GM21423 (cell line): ENCODE data around the gene PDZD2.

ENCODE experiments used
- ATAC-seq: cut with Tn5 transposase; IDR thresholded peaks from one replicate; pipeline ENCODE4 v1.9.1; 2021; ENCODE audit warnings: mild to moderate bottlenecking, moderate library complexity; ENCODE audit not compliant: unreplicated experiment

The PDZD2 gene

GRCh38 chr5:31809050-31809870 is 170.3 kb downstream of the PDZD2 start:
- no peak for ATAC-seq

- ATAC-seq, result no peak
These were observed 172.3 kb downstream of the PDZD2 start for GRCh38 chr5:31811210-31811609.

DNA sequence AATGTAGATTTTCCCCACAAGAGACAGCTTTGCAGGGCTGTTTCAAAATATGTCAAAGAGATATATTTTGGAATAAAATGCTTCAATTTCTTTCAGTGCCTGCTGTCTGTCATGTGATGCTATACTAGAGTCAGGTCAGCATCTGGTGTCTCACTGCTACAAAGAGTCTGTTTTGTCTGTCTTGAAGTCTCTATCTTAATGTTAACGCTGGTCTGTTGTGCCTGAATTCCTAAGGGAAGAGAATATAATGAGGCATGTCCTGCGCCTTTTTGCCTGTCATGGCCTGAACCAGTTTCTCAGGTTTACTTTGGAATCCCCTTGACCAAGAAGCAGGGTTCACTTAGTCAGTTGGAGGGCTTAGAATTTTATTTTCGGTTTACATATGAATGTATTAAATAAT is 176.4 kb downstream of the PDZD2 start:
- no peak for ATAC-seq

GRCh38 chr5:31819926-31820516 is 181.1 kb downstream of the PDZD2 start:
- ATAC-seq, result no peak

DNA sequence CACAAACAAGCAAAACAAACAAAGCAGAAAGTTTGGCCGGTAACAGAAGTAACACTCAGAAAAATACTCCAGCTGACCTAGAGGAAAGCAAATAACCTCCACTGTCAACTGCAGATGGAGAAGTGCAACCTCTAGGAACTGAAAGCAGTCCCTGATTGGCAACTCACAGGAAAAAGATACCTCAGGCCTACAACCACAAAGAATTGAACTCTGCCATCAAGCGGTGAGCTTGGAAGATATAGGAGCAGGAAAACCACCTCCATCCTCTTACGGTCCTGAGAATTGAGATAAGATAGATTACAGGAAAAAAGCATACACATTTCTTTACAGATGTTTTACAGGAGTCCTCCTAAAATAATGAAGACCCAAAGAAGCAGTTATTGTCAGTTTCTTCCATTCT is 184.5 kb downstream of the PDZD2 start:
- no peak for ATAC-seq

GRCh38 chr5:31824869-31825517 is 186.1 kb downstream of the PDZD2 start:
- no peak for ATAC-seq

DNA sequence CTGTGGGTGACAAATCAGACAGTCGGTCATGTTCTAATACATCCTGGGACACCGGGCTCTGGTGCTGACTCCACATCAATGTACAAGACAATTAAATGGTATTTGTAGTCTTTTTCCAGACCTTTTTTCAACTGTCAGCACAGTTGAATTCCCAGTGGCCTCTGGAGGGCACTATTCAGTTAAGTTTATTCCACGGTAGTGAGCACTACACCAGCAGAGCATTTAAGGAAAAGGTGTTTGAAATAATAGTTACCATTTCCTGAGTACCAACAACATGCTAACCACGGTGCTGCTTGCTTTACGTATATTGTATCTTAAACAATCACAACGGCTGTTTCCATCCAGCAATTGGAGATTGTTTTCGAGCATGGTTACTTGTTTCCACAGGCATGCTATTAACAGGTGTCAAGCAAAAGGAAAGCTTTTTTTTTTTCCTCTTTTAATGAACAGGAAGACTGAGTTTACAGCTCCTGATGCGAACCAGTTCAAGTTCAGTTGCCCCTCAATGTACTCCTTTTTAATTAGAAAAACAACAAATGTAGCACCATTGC is 186.7 kb downstream of the PDZD2 start:
- no peak for ATAC-seq

GRCh38 chr5:31827867-31828266 is 188.9 kb downstream of the PDZD2 start:
- no peak for ATAC-seq

DNA sequence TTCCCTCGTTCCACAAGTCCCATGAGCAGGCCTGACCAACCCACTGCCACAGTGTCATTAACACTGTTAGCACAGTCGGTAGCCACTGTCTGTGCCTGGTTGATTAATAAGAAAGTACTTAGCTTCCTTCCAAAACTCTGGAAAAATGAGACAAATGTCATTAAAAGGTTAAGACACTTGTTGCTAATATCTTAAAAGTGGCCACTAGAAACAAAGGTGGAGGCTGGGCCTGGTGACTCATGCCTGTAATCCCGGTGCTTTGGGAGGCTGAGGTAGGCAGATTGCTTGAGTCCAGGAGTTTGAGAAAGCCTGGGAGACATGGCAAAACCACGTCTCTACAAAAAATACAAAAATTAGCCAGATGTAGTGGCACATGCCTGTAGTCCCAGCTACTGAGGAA is 194.0 kb downstream of the PDZD2 start:
- ATAC-seq, result no peak

DNA sequence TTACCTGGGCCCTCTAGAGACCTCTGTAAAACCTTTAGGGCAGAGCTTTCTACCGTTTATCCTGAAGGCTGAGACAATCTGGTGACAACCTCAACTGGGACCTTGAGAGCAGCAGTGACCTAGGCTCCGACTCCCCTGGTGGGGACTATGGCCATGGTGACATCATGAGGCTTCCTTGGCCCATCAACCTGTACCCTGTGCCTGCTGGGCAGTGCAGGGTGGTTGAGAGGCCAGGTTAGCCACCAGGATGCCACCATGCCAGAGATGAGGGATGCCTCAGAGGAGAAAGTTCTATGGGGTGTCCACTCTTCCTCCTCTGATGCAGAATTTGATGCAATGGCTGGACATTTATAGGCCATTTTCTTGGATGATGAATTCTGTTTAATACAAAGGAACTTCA is 194.8 kb downstream of the PDZD2 start:
- ATAC-seq, result no peak

- ATAC-seq, result no peak
These were observed 205.9 kb downstream of the PDZD2 start for GRCh38 chr5:31844622-31845345.

GRCh38 chr5:31845361-31845760 is 206.4 kb downstream of the PDZD2 start:
- no peak for ATAC-seq

- no peak for ATAC-seq
These were observed 208.0 kb downstream of the PDZD2 start for GRCh38 chr5:31846934-31847333.

- ATAC-seq, result no peak
These were observed 208.4 kb downstream of the PDZD2 start for GRCh38 chr5:31847354-31847753.

DNA sequence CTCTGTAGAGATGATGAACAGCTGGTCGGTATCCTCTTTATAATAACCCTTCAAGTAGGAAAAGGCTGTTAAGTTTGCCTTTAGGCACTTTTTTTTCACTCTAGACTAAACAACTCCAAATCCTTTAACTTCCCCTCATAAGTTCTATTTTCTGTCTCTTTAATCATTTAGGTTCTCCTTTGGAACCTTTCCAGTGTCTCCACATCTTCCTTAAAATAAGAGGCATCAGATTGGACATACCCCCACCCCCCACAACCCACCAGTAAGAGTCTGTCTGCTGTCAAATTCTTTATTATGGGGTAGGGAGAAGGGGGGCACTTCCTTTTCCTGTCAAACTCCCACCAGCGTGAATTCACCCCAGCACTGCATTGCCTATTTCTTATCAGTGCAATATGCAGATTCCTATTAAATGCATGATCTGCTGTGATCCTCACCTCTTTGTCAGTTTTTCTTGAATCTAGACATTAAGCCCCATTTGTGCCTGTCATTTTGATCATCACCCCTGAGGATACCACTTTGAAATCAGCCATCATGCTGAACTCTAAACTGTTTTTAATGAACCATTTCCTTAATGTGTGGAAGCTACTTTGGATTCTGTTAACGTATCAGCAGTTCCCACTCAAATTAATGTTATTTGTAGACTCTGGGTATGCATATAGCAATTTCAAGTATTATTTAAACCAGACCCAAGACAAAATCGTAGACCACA is 212.2 kb downstream of the PDZD2 start:
- no peak for ATAC-seq

GRCh38 chr5:31853398-31854135 is 214.6 kb downstream of the PDZD2 start:
- no peak for ATAC-seq

DNA sequence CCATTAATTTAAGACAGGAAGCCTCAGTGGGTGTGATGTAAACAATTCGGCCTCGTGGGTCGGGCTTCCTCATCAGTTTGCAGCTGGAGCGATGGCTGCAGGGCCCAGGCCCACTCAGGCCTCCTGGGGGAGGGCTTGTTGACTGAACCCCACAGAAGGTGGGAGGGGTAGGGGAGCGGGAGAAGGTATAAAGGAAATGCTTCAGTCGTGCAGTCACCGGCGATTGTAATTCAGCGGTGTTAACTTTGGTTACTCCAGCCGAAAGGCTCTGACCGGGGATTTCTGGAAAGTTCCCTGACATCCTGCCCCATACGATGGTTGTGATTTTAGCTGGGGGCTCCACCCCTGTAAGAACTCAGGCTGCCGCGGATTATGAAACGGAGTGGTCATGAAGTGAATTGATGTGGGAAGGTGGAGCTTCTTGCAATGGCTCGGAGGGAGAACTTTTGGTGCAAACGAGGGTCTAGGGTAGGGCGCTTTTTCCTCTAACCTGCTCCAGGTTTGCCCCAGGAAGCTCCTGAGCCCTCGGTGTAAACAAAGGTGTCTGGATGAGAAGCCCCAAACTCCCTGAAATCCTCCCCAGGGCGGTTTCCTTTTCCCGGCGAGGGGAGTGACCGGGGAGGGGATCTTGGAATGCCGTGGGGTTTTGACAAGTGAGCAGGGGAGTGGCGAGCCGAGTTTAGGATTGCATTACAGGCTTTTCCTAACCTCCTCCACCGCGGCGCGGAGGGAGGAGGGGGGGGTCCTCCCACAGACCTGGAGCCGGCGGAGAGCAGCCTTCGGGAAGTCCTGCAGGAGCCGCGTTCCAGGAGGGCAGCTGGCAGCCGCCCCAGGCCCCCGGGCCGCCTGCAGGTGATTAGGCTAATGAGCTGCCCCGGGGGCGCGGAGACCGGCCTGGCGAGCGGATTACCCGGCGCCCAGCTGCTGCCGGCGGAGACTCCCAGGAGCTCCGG is 215.5 kb downstream of the PDZD2 start:
- no peak for ATAC-seq

- no peak for ATAC-seq
These were observed 216.5 kb downstream of the PDZD2 start for GRCh38 chr5:31855134-31856040.
